Measurements from ENCODE around the gene LANCL3.
"Not testable (repeated sequence)": the region's sequence is repeated elsewhere in the genome, so short reads cannot be mapped to it uniquely, and the experiment has no call there.

The LANCL3 gene

DNA sequence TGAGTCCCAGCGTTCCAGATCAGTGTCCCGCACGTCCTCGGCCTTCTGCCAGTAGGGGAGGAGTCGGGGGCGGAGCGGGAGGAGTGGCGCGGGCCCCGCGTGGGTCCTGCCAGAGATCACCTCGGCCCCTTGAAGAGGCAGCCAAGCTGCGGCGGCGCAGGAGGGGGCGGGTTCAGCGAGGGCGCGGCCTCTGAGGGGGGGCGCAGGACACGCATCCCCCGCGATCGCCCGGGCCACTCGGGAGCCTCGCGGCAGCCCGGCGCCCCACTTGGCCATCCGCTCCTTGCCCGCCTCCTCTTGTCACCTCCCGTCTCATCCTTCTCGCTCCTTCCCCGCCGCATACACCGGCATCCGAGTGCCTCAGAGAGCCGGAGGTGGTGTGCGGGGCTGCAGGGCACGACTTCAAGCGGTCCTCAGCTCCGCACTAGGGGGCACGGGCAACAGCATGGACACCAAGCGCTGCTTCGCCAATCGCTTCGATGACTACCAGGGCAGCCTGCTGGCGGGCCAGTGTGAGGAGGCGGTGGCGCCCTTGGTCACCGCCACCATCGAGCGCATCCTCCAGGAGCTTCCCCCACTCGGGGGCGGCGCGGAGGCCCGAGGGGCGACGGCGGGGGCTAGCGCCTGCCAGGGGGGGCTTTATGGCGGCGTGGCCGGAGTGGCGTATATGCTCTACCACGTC is at the start of gene LANCL3:
Gene LANCL3, plus strand, starts transcription at position 236 of the 682 bp plus-strand sequence. Its CDS starts 210 bp downstream, at position 446.
- not testable (repeated sequence) for DNase-seq

DNA sequence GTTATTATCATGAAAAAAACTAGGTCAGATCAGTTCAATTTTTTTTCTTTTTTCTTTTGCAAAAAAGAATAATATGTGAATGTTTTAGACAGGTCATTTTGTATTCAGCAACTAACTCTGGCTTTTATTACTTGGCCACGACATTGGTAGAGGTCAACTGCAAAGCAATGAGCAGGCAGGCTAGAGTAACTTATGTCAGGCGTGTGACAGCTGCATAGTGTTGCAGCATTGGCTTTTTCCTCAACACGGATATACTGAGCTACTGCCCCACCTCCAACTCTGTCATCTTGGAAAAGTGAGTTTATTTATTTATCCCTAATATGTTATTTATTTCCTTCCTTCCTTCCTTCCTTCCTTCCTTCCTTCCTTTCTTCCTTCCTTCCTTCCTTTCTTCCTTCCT is 47.8 kb upstream of the LANCL3 start:
- not testable (repeated sequence) for DNase-seq

GRCh38 chrX:37541991-37542390 is 29.5 kb upstream of the LANCL3 start:
- DNase-seq = no peak

DNA sequence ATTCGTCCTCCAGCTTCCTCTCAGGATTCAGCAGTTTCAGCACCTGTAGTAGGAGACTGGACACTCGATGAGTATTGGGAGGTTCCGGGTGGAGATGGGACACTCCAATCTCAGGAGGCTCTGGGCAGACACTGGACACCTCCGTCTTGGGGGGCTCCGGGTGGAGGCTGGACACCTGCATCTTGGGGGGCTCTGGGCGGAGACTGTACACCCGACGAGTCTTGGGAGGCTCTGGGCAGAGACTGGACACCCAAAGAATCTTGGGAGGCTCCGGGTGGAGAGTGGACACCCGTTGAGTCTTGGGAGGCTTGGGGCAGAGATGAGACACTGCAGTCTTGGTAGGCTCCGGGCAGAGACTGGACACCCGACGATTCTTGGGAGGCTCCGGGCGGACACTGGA is 28.7 kb upstream of the LANCL3 start:
- no peak for DNase-seq

DNA sequence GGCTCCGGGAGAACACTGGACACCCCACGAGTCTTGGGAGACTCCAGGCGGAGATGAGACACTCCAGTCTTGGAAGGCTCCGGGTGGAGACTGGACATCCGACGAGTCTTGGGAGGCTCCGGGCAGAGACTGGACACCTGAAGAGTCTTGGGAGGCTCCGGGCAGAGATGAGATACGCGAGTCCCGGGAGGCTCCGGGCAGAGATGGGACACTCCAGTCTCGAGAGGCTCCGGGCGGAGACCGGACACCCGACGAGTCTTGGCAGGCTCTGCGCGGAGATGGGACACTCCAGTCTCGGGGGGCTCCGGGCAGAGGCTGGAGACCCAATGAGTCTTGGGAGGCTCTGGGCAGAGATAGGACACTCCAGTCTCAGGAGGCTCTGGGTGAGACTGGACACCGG is 28.1 kb upstream of the LANCL3 start:
- DNase-seq = no peak

GRCh38 chrX:37544531-37544930 is 26.9 kb upstream of the LANCL3 start:
- not testable (repeated sequence) for DNase-seq

DNA sequence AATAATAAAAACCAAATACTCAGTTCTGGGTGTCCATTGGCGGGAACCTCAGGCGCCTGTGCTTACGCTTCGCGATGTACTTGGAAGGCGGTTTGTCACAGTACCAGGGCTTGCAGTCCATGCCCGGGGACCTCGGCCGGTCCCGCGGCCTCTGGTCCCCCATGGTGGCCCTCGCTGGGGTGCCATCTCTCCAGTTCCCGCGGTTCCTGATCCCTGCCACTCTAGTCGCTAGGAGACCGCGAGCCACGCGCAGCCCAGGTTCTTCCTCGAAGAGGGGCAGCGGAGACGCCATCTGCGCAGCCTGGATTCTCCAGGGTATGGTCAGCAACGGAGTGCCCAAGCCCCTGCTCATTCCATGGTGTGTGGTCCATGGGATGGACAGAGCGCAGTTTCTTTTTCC is 26.4 kb upstream of the LANCL3 start:
- DNase-seq = no peak

DNA sequence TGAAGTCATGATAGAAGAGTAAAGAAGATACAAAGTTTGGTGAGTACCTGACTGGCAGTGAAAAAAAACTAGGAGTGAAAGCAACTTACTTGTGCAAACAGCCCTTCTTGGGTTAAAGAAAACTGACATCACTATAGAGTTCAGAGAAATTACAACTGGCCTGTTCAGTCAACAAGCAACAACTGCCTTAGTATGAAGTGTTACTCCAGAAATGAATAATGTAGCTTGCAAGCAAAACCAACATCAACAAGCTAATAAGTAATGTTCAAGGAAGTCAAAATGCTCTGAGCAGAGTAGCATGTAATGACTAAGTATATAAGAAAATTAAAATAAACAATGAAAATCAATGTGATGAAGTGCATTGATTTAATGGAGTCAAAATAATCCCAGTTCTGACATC is 21.8 kb upstream of the LANCL3 start:
- DNase-seq = not testable (repeated sequence)

DNA sequence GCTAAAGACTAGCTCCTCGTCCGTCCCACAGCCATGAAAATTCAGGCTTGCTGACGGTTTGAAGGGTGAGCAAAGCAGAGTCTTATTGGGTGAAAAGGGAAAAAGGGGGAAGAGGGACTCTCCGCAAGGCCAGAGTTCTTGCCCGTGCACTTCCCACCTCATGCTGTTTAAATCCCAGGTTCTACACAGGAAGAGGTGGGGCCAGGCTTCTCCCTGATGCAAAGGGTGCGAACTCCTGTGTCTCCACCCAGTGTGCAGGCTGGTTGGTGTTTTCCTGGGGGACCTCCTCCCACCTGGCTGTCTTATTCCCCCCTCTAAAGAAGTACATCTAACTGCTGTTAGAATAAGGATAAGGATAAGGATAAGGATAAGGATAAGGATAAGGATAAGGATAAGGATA is 18.0 kb upstream of the LANCL3 start:
- DNase-seq = no peak

DNA sequence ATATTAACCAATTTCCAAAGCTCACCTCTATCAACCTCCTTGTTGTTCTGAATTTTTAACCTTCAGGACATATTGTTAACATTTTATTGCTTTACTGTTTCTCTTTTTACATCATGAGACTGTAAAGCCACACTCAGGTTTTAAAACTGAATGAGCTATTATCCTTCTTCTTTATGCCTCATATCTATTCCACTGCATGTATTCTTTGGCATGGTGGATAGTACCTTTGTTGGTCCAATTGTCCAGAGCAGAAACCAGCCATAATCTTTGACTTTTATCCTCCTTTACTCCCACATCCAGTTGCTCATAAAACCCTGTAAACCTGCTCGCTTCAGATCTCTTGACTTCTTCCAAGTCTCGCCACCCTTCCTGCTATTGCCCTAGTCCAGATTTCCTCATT is 6.2 kb upstream of the LANCL3 start:
- DNase-seq = not testable (repeated sequence)

GRCh38 chrX:37570349-37570748 is 1.1 kb upstream of the LANCL3 start:
- not testable (repeated sequence) for DNase-seq

- DNase-seq = not testable (repeated sequence)
Observed at GRCh38 chrX:37572108-37572587, 687 bp downstream of the LANCL3 start.

GRCh38 chrX:37573121-37573520 is 1.7 kb downstream of the LANCL3 start:
- not testable (repeated sequence) for DNase-seq

DNA sequence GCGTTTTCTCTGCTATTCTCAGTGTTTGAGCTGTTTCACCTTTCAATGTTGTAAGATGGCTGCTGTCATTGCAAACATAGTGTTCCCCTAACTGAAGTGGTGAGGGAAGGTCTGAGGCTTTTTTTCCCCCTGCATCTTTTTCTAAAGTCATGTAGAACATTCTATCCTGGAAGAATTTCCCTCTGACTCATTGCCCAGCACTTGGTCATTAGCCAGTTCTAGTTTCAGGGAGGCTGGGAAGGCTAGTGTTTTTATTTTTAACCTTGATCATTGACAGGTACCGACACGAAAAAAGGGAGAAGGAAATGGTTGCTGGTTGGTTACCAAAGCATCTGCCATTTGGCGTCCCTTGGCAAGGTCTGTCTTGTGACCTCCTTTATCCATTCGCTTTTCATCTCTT is 6.6 kb downstream of the LANCL3 start:
- no peak for DNase-seq

DNA sequence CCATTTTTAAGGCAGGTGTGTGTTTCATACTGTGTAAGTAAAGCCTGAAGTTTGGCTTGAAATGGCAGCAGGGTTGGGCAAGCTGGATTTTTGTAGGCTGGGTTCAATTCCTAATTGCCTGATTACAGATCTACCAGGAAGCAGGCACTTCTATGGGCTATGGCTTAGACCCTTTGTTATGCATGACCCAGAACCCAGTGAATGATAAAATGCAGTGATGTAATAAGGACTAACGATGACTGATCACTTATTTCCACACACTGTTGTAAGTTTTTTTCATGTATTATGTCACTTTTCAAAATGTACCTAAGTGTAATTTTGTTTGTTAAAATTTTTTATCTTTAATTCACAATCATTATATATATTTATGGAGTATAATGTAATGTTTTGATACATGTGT is 8.6 kb downstream of the LANCL3 start:
- DNase-seq = no peak

DNA sequence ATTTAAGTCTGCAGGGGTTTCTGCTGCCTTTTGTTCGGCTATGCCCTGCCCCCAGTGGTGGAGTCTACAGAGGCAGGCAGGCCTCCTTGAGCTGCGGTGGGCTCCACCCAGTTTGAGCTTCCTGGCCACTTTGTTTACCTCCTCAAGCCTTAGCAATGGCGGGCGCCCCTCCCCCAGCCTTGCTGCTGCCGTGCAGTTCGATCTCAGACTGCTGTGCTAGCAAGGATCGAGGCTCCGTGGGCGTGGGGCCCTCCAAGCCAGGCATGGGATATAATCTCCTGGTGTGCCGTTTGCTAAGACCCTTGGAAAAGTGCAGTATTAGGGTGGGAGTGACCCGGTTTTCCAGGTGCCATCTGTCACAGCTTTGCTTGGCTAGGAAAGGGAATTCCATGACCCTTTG is 15.9 kb downstream of the LANCL3 start:
- not testable (repeated sequence) for DNase-seq

DNA sequence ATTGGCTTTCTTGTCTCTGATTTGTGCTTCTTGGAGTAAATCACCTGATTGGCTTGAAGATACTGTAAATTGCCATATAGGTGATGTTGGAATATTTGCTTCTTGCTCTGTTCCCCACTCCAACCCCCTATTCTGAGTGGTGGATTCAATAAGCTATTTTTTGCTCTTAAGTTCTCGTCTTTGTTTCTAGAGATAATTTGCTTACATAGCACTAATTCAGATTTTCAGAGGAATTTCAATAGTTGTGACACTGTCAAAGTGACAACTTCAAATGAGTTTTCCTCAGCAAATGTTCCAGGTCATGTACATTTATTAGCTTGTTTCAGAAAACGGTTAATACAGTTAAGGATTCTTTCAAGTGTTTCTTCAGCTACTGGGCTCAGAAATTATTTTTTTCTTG is 18.6 kb downstream of the LANCL3 start:
- no peak for DNase-seq

- DNase-seq = no peak
Observed at GRCh38 chrX:37594755-37595382, 23.4 kb downstream of the LANCL3 start.

DNA sequence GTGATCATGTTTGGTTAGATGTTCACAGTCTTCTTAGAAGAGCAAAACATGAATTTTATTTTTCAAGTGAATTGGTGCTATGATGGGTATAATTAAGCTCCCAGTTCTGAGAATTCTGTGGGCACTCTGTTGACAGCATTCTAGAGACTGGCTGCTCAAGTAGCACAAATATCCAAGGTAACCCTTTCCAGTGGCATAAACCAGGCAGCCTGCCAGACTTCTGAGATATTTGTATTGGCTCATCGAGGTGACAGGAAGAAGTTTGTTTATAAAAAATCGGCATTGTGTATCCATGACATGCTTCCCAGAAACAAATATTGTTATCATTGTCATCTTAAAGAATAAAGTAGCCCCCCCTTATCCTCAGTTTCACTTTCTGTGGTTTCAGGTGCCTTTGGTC is 28.3 kb downstream of the LANCL3 start:
- DNase-seq = no peak

- no peak for DNase-seq
Observed at GRCh38 chrX:37603938-37604409, 32.5 kb downstream of the LANCL3 start.

GRCh38 chrX:37607243-37607642 is 35.8 kb downstream of the LANCL3 start:
- DNase-seq = no peak

DNA sequence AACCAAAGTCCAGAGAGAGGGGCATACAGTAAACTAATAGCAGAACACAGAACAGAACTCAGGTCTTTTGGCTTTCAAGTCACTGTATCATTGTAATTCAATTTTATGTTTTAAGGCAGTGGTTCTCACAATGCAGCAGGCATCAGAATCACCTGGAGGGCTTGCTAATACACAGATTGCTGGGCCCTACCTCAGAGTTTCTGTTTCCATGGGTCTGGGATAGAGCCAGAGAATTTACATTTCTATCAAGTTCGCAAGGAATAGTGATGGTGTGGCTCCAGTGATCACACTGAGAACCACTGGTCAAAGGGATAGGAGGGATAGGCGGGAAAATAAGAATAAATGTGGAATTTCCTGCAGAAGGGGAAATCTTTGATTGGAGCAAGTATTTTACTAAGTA is 36.7 kb downstream of the LANCL3 start:
- no peak for DNase-seq

DNA sequence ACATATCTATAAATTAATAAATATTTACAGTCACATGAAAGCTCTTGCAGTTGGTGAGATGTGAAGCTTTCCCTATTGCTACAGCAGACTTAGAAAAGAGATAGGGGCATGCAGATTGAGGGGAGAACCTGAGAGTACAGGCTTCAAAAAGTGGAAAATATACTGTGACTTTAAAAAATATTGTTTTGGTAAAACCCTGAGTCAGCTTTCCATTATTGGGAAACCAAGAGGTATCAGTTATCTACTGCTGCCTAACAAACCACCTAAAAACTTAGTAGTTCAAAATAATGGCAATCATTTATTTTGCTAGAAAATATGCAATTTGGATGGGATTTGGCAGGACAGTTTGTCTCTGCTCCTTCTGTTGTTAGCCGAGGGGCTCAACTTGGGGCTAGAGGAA is 38.3 kb downstream of the LANCL3 start:
- DNase-seq = no peak

GRCh38 chrX:37613933-37614332 is 42.5 kb downstream of the LANCL3 start:
- DNase-seq = no peak

- no peak for DNase-seq
Observed at GRCh38 chrX:37627602-37628001, 56.1 kb downstream of the LANCL3 start.
